GM19351 (cell line): ENCODE results near the gene COPZ1.
"Not testable (repeated sequence)": the region's sequence is repeated elsewhere in the genome, so short reads cannot be mapped to it uniquely, and the experiment has no call there.

ENCODE experiments used
- ATAC-seq: cut with Tn5 transposase; IDR thresholded peaks from one replicate; pipeline ENCODE4 v1.9.1; 2021; ENCODE audit warnings: mild to moderate bottlenecking, moderate library complexity; ENCODE audit not compliant: unreplicated experiment

Gene COPZ1

GRCh38 chr12:54324617-54325441 is at the start of gene COPZ1:
Gene COPZ1 (plus strand): TSS chr12:54325131. CDS start chr12:54325164, 33 bp downstream.
- peak; percentile 99 for ATAC-seq

- ATAC-seq = no peak
Observed at GRCh38 chr12:54276368-54276767, 48.6 kb upstream of the COPZ1 start.

- ATAC-seq = no peak
Observed at GRCh38 chr12:54277823-54278276, 47.1 kb upstream of the COPZ1 start.

GRCh38 chr12:54279227-54279631 is 45.7 kb upstream of the COPZ1 start:
- ATAC-seq = no peak

- ATAC-seq = peak; percentile 66
Observed at GRCh38 chr12:54279632-54280467, 45.1 kb upstream of the COPZ1 start, which contains the start of gene CBX5. Gene CBX5 (minus strand): TSS chr12:54280122. CDS start chr12:54257650, 22,472 bp downstream.

GRCh38 chr12:54280468-54281260 is 44.3 kb upstream of the COPZ1 start, which contains the start of gene HNRNPA1:
Gene HNRNPA1 (plus strand): TSS chr12:54280726. CDS start chr12:54280808, 82 bp downstream.
- peak; percentile 87 for ATAC-seq

- ATAC-seq = not testable (repeated sequence)
Observed at GRCh38 chr12:54281261-54281638, 43.7 kb upstream of the COPZ1 start.

- not testable (repeated sequence) for ATAC-seq
Observed at GRCh38 chr12:54281694-54282093, 43.2 kb upstream of the COPZ1 start.

- no peak for ATAC-seq
Observed at GRCh38 chr12:54282949-54283593, 41.9 kb upstream of the COPZ1 start.

- ATAC-seq = not testable (repeated sequence)
Observed at GRCh38 chr12:54284070-54284780, 40.7 kb upstream of the COPZ1 start.

- ATAC-seq = no peak
Observed at GRCh38 chr12:54285150-54286041, 39.5 kb upstream of the COPZ1 start.

- ATAC-seq = no peak
Observed at GRCh38 chr12:54286042-54287030, 38.6 kb upstream of the COPZ1 start.

GRCh38 chr12:54287261-54288157 is 37.4 kb upstream of the COPZ1 start:
- no peak for ATAC-seq

GRCh38 chr12:54292083-54292930 is 32.6 kb upstream of the COPZ1 start:
- ATAC-seq = no peak

- ATAC-seq = no peak
Observed at GRCh38 chr12:54292931-54293241, 32.0 kb upstream of the COPZ1 start.
